HG03280 (cell line): ENCODE data around the gene GNRHR.
"Not testable (repeated sequence)": the region's sequence is repeated elsewhere in the genome, so short reads cannot be mapped to it uniquely, and the experiment has no call there.

ENCODE experiments used
- ATAC-seq: cut with Tn5 transposase; IDR thresholded peaks from one replicate; pipeline ENCODE4 v1.9.1; 2021; ENCODE audit warnings: mild to moderate bottlenecking, moderate library complexity; ENCODE audit not compliant: unreplicated experiment

GNRHR gene

GRCh38 chr4:67754288-67754687 lies at the start of gene GNRHR:
Gene GNRHR, minus strand, starts transcription at chr4:67754388. Its CDS starts 53 bp downstream, at chr4:67754335.
- no peak for ATAC-seq

DNA sequence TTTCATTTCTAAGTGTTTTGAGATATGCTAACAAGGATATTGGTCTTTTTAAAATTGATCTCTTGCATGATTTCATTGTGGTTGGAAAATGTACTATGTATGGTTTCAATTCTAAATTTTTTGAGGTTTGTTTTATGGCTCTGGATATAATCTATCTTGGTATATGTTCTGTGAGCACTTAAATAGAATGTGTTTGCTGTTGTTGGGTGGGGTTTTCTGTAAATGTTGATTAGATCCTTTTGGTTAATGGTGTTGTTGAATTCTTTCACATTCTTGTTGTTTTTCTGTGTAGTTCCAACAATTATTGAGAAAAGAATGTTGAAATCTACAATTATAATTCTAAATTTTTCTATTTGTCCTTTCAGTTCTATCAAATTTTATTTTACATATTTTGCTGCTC lies 42.6 kb upstream of the GNRHR start:
- ATAC-seq, result no peak

- ATAC-seq, result no peak
Measured at GRCh38 chr4:67790721-67791120, 36.5 kb upstream of the GNRHR start.

- ATAC-seq, result no peak
Measured at GRCh38 chr4:67787311-67787710, 33.1 kb upstream of the GNRHR start.

GRCh38 chr4:67785528-67785927 lies 31.3 kb upstream of the GNRHR start:
- no peak for ATAC-seq

DNA sequence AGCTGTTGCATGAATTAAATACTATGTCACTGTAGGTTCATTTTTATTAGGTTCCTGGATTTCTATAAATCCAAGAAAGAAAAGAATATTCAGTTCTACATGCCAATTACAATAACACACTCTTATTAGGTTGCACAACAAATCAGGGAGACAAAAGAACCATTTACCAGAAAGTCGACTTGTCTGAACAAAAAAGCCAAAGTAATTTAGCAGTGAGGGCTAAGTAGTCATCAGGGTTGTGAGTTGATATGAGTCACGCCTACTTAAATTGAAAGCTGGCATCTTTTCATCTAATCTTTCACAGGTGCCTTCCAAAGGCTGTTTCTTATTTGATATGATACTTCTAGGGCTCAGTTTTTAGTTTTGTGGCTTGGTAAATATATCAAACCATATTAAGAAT lies 25.4 kb upstream of the GNRHR start:
- ATAC-seq, result no peak

DNA sequence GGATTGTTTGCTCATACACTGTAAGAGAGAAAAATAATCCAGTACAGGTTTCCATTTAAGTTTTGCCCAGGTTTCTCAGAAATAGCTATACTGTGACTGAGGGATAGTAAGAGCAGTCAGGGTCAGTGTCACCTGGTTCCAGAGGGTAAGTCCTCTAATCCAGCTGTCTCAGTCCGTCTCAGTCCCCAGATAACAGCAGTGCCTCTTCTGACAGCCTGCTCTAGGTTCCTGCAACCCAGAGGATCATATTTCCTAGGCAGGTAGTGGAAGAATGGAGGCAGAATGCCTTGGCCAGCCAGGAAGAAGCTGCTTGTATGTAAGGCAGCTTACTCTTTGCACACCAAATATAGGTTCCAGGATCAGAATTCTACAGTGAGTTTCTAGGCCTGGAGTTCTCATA lies 22.6 kb upstream of the GNRHR start:
- ATAC-seq, result no peak

GRCh38 chr4:67770422-67770821 lies 16.2 kb upstream of the GNRHR start:
- no peak for ATAC-seq

GRCh38 chr4:67765928-67766327 lies 11.7 kb upstream of the GNRHR start:
- no peak for ATAC-seq

GRCh38 chr4:67765401-67765800 lies 11.2 kb upstream of the GNRHR start:
- no peak for ATAC-seq

GRCh38 chr4:67764183-67764582 lies 10.0 kb upstream of the GNRHR start:
- ATAC-seq, result no peak

DNA sequence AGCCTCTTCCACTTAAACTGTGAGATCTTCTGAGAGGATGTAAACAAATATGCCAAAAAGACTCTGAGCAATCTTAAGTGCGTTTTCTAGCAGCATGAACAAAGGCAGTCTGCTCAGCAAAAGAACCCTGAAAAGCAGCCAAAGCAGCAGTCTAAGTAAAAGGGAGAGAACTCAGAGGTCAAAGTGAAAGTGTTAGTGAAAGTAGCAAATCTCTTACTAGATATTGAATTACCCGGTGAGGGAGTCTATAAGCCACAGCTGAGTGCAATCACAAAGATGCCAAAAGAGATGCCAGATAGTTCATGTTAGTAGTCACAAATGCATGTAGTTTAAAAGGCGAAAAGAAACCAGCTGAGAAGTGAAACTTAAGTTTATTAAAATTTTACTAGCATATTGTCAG lies 7.9 kb upstream of the GNRHR start:
- ATAC-seq, result peak; percentile 87

GRCh38 chr4:67756991-67757390 lies 2.8 kb upstream of the GNRHR start:
- not testable (repeated sequence) for ATAC-seq

DNA sequence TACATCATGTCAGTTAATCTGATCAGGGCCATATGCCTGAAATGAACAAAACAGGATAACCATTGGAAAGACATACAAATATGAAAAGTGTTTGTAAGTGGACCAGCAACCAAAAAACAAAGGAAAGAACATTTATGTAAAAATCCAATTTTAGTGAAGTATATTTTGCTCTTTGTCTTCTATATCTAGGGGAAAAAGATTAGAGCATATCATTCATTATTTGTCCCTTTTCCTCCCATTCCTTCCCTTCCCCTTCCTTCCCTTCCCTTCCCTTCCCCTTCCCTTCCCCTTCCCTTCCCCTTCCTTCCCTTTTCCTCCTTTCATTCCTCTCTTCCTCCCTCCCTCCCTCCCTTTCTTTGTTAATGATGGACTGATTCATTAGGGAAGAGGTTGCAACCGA lies 1.8 kb upstream of the GNRHR start:
- no peak for ATAC-seq

DNA sequence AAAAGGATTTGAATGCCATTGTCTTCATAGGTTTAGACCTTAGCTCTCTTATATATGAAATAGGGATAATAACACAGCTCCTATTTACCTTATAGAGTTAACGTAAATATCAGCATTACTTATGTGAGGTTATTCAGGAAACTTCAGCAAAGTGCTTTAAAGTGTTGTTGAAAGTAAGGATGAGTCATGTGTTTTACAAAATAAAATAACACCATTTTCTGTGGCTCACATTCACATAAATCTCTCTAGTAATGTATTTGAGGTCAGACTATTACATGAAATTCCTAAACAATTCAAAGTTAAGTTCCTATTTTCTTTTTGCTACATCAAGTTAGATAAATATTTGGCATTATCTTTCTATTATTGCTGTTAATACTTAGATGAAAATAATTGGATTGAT lies 2.9 kb downstream of the GNRHR start:
- no peak for ATAC-seq

DNA sequence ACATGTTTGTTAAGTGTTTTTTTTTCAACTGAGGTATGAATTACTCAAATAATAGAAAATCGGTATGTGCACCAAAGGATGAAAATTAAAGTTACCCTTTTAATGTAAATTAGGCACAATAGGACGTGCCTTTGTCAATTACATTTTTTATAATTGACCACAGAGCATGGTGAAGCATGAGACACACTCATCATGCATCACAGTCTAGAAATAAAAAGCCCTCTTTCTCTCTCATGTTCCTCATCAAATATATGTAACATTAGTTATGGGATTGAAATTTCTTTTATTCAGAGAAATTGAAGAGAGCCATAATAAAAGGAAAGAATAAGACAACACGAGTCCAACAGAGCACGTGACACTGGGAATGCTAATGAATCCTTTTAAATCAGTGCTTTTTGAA lies 3.5 kb downstream of the GNRHR start:
- no peak for ATAC-seq

DNA sequence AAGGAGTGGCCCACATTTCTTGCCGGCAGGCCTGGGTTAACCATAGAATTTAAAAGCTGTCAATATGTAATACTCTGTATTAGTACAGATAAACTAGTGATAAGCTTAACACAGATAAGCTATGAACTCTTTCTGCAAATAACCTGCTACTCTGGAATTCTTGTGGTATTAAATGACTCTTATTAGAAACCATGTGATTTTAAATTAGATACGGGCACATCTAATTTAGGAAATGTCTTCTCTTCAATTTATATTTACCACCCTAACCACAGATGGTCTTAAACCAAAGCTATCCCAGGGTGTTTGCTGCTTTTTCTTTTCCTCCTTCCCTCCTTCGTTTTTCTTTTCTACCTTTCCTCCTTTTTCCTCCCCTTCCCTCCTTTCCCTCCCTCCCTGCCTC lies 4.9 kb downstream of the GNRHR start:
- ATAC-seq, result no peak

- no peak for ATAC-seq
Measured at GRCh38 chr4:67746797-67747495, 7.2 kb downstream of the GNRHR start.

GRCh38 chr4:67744561-67745283 lies 9.5 kb downstream of the GNRHR start:
- no peak for ATAC-seq

GRCh38 chr4:67743194-67743593 lies 11.0 kb downstream of the GNRHR start:
- no peak for ATAC-seq

- ATAC-seq, result no peak
Measured at GRCh38 chr4:67736262-67736661, 17.9 kb downstream of the GNRHR start.

- ATAC-seq, result no peak
Measured at GRCh38 chr4:67735325-67735724, 18.9 kb downstream of the GNRHR start.

- not testable (repeated sequence) for ATAC-seq
Measured at GRCh38 chr4:67730511-67730910, 23.7 kb downstream of the GNRHR start.
